ENCODE measurements around the gene PNCK.
"Not testable (repeated sequence)": the region's sequence is repeated elsewhere in the genome, so short reads cannot be mapped to it uniquely, and the experiment has no call there.

PNCK gene

GRCh38 chrX:153696986-153697722 lies 23.5 kb upstream of the PNCK start:
- not testable (repeated sequence) for H3K4me2 ChIP-seq (ENCODE audit: low read length); H3K4me3 ChIP-seq (ENCODE audit: low read length); H3K36me3 ChIP-seq (ENCODE audit: insufficient read depth, low read length); H3K27me3 ChIP-seq (ENCODE audit: control insufficient read depth, insufficient read depth, low read length); H3K9me3 ChIP-seq (replicated peaks; ENCODE audit: low read length); H3K9ac ChIP-seq (ENCODE audit: low read depth, low read length); H3K4me1 ChIP-seq (ENCODE audit: control insufficient read depth, insufficient read depth, low read length)

DNA sequence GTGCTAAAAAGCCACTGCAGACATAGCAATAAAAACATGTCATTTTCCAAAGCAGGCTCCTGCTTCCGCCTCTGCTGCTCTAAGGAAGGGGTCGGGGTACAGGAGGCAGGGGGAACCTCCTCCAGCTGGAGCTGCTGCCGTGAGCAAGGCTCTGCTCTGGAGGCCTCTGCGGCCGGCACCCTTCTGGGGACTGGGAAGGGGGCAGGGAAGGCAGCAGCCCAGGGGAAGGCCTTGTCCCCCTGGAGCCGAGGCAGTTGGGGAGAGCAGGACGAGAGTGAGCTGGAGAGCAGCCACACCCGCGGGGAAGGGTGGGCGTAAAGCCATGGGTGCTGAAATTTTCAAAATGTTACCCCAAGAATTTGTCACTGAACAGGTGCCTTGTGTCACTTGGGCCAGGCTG lies 22.9 kb upstream of the PNCK start:
- H3K9ac ChIP-seq (ENCODE audit: low read depth, low read length); H3K4me3 ChIP-seq (ENCODE audit: low read length); H3K4me1 ChIP-seq (ENCODE audit: control insufficient read depth, insufficient read depth, low read length); H3K4me2 ChIP-seq (ENCODE audit: low read length); H3K36me3 ChIP-seq (ENCODE audit: insufficient read depth, low read length); H3K9me3 ChIP-seq (replicated peaks; ENCODE audit: low read length); H3K27me3 ChIP-seq (ENCODE audit: control insufficient read depth, insufficient read depth, low read length): not testable (repeated sequence)

DNA sequence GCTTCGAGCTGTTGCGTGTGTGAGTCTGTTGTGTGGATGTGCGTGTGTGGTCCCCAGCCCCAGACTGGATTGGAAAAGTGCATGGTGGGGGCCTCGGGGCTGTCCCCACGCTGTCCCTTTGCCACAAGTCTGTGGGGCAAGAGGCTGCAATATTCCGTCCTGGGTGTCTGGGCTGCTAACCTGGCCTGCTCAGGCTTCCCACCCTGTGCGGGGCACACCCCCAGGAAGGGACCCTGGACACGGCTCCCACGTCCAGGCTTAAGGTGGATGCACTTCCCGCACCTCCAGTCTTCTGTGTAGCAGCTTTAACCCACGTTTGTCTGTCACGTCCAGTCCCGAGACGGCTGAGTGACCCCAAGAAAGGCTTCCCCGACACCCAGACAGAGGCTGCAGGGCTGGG lies 22.5 kb upstream of the PNCK start:
- H3K27me3 ChIP-seq (ENCODE audit: control insufficient read depth, insufficient read depth, low read length): no peaks in the 10 kb centered on the region
- H3K4me1 ChIP-seq (ENCODE audit: control insufficient read depth, insufficient read depth, low read length): peaks cover 8% of the 10 kb centered on the region
- no peak overlapping the region for H3K4me2 ChIP-seq (ENCODE audit: low read length)
- H3K36me3 ChIP-seq (ENCODE audit: insufficient read depth, low read length): no peaks in the 10 kb centered on the region
- H3K9ac ChIP-seq (ENCODE audit: low read depth, low read length): no peak overlapping the region
- H3K9me3 ChIP-seq (replicated peaks; ENCODE audit: low read length): no peaks in the 10 kb centered on the region
- no peak overlapping the region for H3K4me3 ChIP-seq (ENCODE audit: low read length)

DNA sequence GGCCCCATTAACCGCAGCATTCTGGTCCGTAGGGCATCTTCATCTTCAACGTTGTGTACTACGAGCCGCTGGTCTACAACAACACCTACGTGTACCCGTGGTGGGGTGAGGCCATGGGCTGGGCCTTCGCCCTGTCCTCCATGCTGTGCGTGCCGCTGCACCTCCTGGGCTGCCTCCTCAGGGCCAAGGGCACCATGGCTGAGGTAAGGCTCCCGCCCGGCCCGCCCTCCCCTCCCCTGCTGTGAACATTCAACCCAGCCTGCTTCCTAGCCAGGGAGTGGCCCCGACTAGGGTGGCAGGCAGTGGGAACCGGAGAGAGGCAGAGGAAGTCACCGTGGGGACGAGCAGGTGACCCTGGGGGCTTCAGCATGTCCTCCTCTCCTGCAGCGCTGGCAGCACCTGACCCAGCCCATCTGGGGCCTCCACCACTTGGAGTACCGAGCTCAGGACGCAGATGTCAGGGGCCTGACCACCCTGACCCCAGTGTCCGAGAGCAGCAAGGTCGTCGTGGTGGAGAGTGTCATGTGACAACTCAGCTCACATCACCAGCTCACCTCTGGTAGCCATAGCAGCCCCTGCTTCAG lies 21.2 kb upstream of the PNCK start:
- Histone ChIP-seq H3K9me3 (replicated peaks; ENCODE audit: low read length) (no peaks in the 10 kb centered on the region), H3K4me1 (ENCODE audit: control insufficient read depth, insufficient read depth, low read length) (peaks cover 4% of the 10 kb centered on the region), H3K36me3 (ENCODE audit: insufficient read depth, low read length) (no peaks in the 10 kb centered on the region), H3K27me3 (ENCODE audit: control insufficient read depth, insufficient read depth, low read length) (no peaks in the 10 kb centered on the region), H3K4me2 (ENCODE audit: low read length) (no peak overlapping the region), H3K9ac (ENCODE audit: low read depth, low read length) (no peak overlapping the region), H3K4me3 (ENCODE audit: low read length) (no peak overlapping the region)

- H3K4me3 ChIP-seq (ENCODE audit: low read length); H3K36me3 ChIP-seq (ENCODE audit: insufficient read depth, low read length); H3K4me1 ChIP-seq (ENCODE audit: control insufficient read depth, insufficient read depth, low read length); H3K9ac ChIP-seq (ENCODE audit: low read depth, low read length); H3K4me2 ChIP-seq (ENCODE audit: low read length); H3K27me3 ChIP-seq (ENCODE audit: control insufficient read depth, insufficient read depth, low read length); H3K9me3 ChIP-seq (replicated peaks; ENCODE audit: low read length): not testable (repeated sequence)
These were observed 20.6 kb upstream of the PNCK start for GRCh38 chrX:153694256-153694655.

GRCh38 chrX:153693216-153694086 lies 19.8 kb upstream of the PNCK start:
- H3K4me1 ChIP-seq (ENCODE audit: control insufficient read depth, insufficient read depth, low read length): peaks cover 9% of the 10 kb centered on the region
- H3K36me3 ChIP-seq (ENCODE audit: insufficient read depth, low read length): no peaks in the 10 kb centered on the region
- H3K4me3 ChIP-seq (ENCODE audit: low read length): no peak overlapping the region
- no peaks in the 10 kb centered on the region for H3K27me3 ChIP-seq (ENCODE audit: control insufficient read depth, insufficient read depth, low read length)
- no peaks in the 10 kb centered on the region for H3K9me3 ChIP-seq (replicated peaks; ENCODE audit: low read length)
- no peak overlapping the region for H3K4me2 ChIP-seq (ENCODE audit: low read length)
- H3K9ac ChIP-seq (ENCODE audit: low read depth, low read length): no peak overlapping the region

GRCh38 chrX:153692611-153693156 lies 19.1 kb upstream of the PNCK start:
- Histone ChIP-seq H3K4me3 (ENCODE audit: low read length) (no peak overlapping the region), H3K36me3 (ENCODE audit: insufficient read depth, low read length) (no peaks in the 10 kb centered on the region), H3K9me3 (replicated peaks; ENCODE audit: low read length) (no peaks in the 10 kb centered on the region), H3K4me2 (ENCODE audit: low read length) (no peak overlapping the region), H3K27me3 (ENCODE audit: control insufficient read depth, insufficient read depth, low read length) (no peaks in the 10 kb centered on the region), H3K4me1 (ENCODE audit: control insufficient read depth, insufficient read depth, low read length) (peaks cover 9% of the 10 kb centered on the region), H3K9ac (ENCODE audit: low read depth, low read length) (no peak overlapping the region)

DNA sequence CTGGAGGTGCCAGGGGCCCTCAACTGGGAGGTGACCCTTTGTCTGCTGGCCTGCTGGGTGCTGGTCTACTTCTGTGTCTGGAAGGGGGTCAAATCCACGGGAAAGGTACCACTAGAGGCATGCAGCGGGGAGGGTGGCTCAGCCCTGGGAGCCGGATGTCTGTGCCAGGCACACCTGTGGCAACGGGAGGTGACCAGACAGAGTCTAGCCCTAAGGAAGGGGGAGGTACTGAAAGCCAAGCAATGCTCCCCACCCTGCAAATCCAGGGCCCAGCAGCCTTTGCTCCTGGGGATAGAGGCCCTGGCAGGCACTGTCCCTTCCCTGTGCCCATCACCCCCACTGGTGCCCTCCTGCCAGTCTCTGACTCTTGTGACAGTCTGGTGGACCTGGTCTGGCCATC lies 18.4 kb upstream of the PNCK start:
- H3K27me3 ChIP-seq (ENCODE audit: control insufficient read depth, insufficient read depth, low read length): no peaks in the 10 kb centered on the region
- no peak overlapping the region for H3K9ac ChIP-seq (ENCODE audit: low read depth, low read length)
- peaks cover 9% of the 10 kb centered on the region for H3K4me1 ChIP-seq (ENCODE audit: control insufficient read depth, insufficient read depth, low read length)
- no peaks in the 10 kb centered on the region for H3K36me3 ChIP-seq (ENCODE audit: insufficient read depth, low read length)
- no peak overlapping the region for H3K4me2 ChIP-seq (ENCODE audit: low read length)
- H3K4me3 ChIP-seq (ENCODE audit: low read length): no peak overlapping the region
- H3K9me3 ChIP-seq (replicated peaks; ENCODE audit: low read length): no peaks in the 10 kb centered on the region

GRCh38 chrX:153691032-153691827 lies 17.6 kb upstream of the PNCK start:
- H3K9ac ChIP-seq (ENCODE audit: low read depth, low read length): not testable (repeated sequence)

GRCh38 chrX:153690466-153690865 lies 16.9 kb upstream of the PNCK start:
- no peak overlapping the region for H3K4me3 ChIP-seq (ENCODE audit: low read length)
- H3K4me2 ChIP-seq (ENCODE audit: low read length): peak overlapping the region; percentile 78
- no peaks in the 10 kb centered on the region for H3K27me3 ChIP-seq (ENCODE audit: control insufficient read depth, insufficient read depth, low read length)
- H3K9ac ChIP-seq (ENCODE audit: low read depth, low read length): no peak overlapping the region
- no peaks in the 10 kb centered on the region for H3K36me3 ChIP-seq (ENCODE audit: insufficient read depth, low read length)
- H3K9me3 ChIP-seq (replicated peaks; ENCODE audit: low read length): no peaks in the 10 kb centered on the region
- peaks cover 9% of the 10 kb centered on the region for H3K4me1 ChIP-seq (ENCODE audit: control insufficient read depth, insufficient read depth, low read length)

More at GRCh38 chrX:153691032-153691827, 17.6 kb upstream of the PNCK start:
- not testable (repeated sequence) for H3K4me1 ChIP-seq (ENCODE audit: control insufficient read depth, insufficient read depth, low read length); H3K4me2 ChIP-seq (ENCODE audit: low read length); H3K27me3 ChIP-seq (ENCODE audit: control insufficient read depth, insufficient read depth, low read length); H3K9me3 ChIP-seq (replicated peaks; ENCODE audit: low read length); H3K36me3 ChIP-seq (ENCODE audit: insufficient read depth, low read length); H3K4me3 ChIP-seq (ENCODE audit: low read length)

Data from skeletal muscle satellite cell (primary cell).